GM19397 (cell line): Measurements from ENCODE around the gene ZDHHC14.
"Not testable (repeated sequence)": the region's sequence is repeated elsewhere in the genome, so short reads cannot be mapped to it uniquely, and the experiment has no call there.

Source experiments
- ATAC-seq: cut with Tn5 transposase; IDR thresholded peaks from one replicate; pipeline ENCODE4 v1.9.1; 2021; ENCODE audit warnings: mild to moderate bottlenecking, moderate library complexity; ENCODE audit not compliant: unreplicated experiment

ZDHHC14 gene

DNA sequence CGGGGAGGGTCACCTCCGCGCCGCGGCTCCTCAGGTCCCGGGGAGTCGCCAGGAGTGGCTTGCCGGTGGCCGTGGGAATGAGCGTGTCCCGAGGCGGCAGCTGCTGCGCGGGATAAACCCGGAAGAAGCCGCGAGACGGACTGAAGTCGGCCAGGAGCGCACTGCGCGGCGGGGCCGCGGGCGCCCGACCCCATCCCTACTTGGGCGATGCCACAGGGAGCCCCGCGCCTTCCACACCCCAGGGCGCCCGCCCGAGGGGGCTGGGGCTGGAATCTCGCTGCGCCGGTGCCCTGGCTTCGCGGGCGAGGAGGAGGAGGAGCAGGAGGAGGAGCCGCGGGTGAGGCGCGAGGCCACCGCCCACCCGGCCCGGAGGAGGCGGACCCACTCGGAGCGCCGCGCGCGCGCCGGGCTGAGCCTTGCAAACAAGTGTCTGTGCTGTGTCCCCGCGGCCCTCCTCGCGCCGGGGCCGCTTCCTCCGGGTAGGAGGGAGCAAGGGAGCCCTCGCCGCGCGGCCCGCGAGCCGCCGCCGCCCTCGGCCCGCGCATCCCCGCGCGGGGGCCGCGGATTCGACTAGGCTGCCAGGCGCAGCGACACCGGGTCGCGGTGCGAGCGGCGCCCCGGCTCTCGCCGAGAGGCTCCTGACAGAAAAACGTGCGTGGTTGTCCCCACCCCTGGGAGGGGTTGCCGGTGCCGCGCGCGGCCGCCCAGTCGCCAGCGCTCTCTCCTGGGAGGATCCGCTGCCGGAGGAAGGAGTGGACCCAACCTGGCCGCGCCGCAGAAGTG lies at the start of gene ZDHHC14:
TSS of gene ZDHHC14 (plus strand) at position 412 of the 783 bp plus-strand sequence.
- peak; percentile 75 for ATAC-seq

DNA sequence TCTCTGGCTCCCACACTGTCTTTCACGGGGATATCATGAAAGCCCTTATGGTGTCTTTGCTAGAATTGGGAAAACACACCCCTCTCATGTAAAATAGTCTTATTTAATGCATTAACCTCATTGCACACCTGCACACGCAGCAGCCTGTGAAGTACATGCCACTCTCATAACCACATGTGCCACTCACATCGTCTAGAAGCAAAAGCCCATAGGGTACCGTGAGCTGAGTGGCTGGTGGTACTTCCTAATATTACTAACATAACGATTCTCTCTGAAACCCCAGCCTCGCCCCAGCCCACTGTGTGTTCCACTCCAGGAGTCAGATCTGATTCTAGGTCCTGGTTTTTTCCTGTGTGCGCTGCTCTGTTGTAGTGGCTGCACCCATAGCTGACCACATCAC lies 48.2 kb upstream of the ZDHHC14 start:
- no peak for ATAC-seq

DNA sequence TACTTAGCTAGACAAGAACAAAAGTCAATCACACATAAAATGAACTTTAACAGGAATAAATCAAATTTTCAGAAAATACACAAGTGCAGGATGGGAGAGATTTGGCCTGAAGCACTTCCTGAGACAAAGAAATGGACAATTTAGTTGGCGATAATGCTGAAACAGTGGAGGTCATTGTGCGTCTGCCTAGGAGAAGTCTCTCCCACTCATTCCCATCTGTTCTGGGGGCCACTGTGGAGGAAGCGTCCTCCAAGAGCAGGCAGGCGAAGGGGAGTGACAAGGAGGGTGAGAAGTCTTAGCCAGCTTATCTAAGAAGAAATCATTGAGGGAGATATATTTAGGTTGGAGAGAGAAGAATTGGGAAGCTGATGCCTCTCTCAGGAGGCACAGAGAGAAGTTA lies 47.5 kb upstream of the ZDHHC14 start:
- ATAC-seq: no peak

DNA sequence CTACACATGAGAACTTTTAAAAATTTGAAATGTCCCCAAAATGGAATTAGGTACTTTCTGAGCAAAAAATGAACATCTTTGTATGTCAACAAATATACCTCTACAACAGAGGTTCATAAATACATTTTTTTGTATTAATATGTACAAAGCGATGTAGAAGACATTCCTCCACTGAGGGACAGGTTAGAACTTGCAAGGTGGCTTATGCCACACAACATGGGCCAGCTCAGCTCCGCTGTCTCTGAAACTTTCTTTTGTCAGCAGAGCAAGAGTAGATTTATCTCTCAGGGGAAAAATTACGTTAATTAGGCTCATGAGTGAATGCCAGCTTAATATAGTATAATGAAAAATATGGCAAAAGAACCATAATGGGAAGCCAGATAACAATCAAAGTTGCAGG lies 47.0 kb upstream of the ZDHHC14 start:
- no peak for ATAC-seq

DNA sequence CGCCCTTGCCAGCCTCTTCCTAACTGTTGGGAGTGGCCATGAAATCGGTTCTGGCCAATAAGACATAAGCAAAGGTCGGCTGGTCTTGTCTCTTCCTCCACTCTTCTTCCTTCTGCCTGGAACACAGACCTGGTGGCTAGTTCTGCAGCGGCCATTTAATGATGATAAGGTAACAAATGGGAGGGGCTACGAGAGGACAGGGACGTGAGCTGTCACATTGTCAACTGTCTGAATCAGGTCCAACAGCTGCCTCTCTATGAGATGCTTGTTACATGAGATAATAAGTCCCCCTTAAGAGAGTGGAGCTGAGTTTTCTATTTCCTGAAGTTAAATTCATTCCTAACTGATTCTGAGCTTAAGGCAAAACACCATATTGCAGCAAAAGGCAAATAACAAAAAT lies 45.2 kb upstream of the ZDHHC14 start:
- no peak for ATAC-seq

DNA sequence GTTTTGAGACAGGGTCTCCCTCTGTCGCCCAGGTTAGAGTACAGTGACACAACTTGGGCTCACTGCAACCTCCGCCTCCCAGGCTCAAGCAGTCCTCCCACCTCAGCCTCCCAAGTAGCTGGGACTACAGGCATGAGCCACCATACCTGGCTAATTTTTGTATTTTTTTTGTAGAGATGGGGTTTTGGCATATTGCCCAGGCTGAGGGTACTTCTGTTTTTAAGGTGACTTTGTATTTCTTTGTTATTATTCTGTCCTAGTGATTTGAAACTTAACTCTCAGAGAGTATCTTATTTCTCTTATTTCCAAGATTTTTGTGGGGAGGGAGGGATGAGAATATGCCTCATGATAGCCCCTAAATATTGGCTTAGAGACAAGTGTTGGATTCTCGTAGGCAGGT lies 43.7 kb upstream of the ZDHHC14 start:
- ATAC-seq: not testable (repeated sequence)

DNA sequence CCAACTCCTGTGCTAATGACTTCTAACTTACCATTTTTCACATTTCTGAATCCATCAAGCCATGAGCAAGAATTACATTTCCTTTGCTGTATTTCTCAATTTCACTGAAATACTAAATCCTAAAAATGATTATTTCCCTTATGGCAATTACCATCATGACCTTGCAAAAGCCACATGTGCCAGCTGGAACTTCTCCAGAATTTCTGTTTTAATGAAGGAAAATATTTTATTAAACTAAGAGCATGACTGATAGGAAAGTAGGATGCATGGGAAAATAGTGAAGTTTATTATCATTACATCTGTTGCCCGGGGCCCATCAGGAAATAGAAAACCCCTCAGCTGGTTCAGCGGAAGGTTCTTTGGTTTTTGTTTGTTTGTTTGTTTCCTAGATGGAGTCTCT lies 43.2 kb upstream of the ZDHHC14 start:
- ATAC-seq: no peak

DNA sequence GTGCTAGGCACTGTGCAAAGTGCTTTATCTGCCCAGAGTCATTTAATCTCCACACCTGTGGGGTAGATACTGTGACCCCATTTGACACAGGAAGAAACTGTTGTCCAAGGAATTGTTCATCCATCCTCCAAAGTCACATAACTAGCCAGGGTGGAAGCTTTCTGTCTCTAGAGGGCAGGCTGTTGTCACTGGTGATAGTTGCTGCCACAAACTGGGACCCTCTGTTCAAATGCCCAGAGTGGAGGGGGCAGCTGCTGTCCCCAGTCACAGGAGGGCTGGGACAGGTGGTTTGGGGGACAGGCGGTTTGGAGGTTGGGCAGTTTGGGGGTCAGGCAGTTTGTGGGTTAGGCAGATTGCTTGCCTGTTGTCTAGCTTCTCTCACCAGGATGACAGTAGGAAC lies 41.6 kb upstream of the ZDHHC14 start:
- ATAC-seq: no peak

DNA sequence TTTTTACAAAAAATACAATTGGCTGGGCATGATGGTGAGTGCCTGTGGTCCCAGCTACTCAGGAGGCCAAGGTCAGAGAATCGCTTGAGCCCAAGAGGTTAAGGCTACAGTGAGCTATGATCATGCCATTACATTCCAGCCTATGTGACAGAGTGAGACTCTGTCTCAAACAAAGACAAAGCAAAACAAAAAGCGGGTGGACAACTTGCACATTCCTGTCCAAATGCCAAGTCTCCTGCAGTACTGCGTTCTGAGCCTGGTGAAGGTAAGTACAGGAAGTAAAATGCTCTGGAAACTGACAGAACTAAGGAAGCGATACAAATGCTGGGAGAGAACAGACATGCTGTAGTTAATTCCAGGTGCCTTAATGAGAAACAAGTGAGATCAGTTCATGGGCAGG lies 37.3 kb upstream of the ZDHHC14 start:
- no peak for ATAC-seq

DNA sequence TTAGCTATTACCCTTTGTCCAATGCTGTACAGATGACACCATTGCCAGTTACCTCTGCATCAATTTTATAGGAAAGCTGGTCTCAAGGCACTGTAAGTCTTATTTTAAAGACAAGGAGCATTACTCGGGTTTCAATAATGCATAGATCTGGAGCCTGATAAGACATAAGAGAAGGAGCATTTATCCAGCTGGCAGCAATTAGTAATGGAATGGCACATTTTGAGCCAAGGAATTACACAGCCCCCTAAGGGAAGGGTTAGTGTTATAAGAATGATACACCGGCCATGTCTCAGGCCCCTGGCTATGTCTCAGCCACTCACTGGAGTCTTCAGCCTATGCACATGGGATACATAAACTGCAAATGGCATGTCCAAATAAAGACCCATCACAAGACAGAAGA lies 34.6 kb upstream of the ZDHHC14 start:
- ATAC-seq: no peak

DNA sequence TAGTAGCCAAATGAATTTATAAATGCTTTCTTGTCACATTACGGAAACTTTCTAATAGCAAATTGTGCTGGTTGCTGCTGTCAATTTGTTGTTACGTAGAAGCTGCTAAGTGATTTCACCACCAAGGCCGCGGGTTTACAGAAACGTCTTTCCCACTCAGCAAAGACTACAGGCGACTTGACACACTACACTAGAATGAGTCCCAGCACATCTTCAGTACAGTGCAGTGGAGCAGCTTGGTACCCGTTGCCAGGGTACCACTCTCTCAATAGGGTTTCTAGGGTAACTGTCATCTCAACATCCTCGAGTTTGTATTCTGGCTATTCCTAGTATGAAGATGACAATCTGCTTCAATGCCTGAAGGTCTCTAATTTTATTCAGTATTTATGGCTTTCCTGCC lies 22.7 kb upstream of the ZDHHC14 start:
- ATAC-seq: no peak

DNA sequence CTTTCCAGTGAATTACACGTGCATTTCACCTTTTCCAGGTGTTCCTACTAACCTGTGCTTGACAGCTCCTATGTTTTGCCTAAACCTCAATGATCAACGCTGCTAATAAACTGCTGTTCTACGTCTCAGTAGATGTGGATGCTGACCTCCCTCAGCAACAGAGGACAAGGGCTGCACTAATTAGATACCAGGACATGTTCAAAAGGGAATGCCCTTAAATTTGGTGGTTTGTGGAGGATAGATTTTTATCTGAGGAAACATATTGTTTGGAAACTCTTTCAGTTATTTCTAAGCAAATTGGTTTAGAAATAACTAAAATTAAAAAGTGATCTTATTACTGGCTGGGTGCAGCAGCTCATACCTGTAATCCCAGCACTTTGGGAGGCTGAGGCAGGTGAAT lies 19.1 kb upstream of the ZDHHC14 start:
- no peak for ATAC-seq

DNA sequence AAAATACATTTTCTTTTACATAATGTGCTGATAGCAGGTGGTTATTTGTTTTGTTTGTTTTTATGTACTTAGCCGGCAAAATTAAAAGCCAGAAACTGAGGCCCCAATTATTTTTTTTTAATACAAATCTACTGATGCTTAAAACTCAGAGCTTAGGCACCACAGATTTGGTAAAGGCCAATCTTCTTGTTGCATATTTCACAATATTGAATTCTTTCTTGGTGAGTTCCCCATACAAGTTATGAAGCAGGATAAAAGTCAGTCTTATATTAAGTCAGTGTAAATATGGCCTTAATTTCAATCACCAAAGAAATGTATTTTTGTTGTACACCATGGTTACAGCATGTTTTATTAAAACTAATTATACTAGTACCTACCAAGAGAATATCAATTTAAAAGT lies 16.3 kb upstream of the ZDHHC14 start:
- ATAC-seq: no peak

DNA sequence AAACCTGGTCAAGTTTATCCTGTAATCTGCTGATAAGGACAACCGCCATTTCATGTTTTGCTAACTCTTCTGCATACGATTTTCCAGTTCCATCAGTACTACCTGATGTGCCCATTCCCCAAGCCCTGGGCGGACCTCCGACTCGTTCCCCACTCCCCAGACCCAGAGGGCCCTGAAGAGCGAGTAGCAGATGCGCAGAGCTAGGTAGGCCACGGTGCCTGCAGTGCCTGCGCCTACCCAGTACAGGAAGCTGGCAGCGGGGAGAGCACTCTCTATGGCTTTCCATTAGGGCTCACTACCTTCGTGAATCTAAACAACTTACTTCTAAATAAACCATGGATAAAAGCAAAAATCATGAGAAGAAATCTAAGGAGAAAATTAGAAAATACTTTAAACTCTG lies 14.3 kb upstream of the ZDHHC14 start:
- ATAC-seq: no peak

DNA sequence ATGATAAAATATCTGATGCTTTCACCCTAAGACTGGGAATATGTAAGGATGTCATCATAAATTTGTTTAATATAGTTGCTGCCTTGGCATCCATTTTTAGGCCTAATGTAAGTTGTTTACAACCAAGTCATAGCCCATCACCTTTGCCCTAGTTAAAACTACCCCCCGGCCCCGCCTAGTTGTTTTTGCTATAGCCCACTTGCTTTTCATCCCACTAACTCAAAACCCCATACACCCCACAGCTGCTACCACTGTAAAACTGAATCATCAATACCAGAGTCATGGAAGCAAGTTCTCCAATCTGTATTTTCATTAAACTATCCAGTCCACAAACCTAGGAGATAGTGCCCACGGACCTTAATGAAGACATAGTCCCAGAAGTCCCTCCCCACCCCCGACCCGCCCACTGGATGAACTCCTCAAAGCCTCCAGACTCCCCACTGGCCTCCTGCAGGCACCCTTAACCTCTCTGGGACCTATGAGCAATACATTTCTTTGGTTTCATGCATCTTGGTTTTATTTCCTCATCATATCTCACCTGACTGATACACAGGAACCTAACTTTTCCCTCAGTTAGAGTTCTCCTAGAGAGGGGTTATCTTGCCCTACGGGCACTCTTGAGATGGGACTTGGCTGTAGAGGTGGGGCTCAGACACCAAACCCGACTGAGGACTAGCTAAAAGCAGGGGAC lies 12.5 kb upstream of the ZDHHC14 start:
- ATAC-seq: no peak

DNA sequence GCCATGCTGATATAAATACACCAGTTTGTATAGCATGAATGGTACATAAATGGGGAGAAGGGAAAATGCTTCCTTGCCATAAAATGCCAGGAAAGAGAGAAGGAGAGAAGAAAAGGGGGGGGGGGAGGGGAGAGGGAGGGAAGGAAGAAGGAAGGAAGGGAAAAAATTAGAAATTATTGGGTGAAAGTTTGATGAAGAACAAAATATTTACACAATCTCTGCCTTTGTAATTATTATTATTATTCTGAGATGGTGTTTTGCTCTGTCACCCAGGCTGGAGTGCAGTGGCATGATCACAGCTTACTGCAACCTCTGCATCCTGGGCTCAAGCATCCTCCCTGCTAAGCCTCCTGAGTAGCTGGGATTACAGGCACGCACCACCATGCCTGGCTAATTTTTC lies 10.2 kb upstream of the ZDHHC14 start:
- no peak for ATAC-seq

DNA sequence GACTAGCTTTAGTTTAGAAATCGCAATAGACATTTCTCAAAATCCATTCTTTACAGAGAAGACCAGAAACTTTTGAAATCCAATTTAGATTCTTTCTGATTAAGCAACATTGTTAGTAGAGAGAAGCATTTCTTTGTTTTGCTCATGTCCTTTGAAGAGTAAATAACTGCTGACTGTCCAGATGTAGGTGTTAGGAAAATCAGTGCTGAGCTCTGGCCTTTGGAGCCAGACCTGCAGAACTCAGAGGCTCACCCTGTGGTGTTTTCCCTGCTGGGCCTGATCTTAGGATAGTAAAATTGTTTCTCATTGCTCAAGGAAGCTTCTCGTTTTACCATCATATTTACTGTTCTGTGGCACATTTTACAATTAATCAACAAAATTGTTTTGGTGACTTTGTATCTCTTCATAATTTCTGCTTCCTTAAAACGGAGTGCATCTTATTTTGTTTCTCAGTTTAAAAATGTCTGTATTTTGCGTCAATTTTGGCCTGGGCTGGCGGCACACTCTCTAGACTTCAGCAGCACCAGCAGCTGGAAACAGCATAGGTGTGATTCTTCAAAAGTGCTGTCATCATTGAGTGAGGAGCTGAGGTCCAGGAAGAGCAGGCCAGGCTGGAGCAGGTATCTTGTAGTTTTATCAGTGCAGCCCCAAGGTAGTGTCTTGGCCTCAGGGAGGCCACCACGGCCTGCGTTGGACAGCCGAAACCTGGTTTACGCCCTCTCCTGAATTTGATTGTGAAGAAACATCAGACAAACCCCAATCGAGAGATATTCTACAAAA lies 8.3 kb upstream of the ZDHHC14 start:
- no peak for ATAC-seq

DNA sequence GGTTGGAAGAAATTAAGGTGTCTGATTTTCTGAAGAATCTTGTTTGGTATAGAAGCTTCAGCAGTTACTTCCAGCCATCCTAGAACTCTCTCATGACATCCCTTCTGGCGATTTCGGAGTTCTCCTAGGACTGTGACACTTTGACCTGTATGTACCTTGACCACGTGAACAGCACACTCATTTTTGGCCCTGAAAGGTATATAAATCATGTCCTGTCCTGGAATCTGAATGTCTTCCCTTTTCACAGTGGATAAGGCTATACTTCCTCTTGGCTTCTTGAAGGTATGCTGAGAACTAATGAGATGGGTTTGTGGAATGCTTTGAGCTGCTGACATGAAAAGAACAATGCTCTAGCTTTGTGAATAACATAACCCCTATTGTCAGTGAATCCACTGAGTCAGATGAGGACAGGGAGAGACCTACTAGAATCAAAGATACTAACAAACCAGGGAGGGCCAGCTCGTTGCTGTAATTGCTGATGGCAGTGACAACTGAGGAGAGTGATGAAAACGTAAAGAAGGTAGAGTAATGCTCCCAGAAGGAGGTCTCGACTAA lies 6.0 kb upstream of the ZDHHC14 start:
- no peak for ATAC-seq

DNA sequence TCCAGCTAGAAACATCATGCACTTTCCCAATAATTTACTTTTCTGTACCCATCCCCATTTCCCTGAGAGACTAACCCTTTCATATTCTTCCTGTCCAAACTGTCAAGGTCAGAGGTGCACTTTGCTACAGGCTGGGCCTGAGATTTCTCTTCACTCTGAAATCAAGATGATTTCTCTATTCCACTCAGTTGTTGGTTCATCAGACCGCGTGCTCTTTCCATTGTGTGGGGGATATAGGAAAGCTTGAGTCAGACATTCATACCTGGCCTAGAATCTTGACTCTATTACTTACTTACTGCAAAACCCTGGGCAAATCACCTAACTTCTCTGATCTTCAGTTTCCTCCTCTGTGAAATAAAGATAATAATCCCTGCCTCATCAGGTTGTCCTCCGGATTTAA lies 4.7 kb upstream of the ZDHHC14 start:
- no peak for ATAC-seq

DNA sequence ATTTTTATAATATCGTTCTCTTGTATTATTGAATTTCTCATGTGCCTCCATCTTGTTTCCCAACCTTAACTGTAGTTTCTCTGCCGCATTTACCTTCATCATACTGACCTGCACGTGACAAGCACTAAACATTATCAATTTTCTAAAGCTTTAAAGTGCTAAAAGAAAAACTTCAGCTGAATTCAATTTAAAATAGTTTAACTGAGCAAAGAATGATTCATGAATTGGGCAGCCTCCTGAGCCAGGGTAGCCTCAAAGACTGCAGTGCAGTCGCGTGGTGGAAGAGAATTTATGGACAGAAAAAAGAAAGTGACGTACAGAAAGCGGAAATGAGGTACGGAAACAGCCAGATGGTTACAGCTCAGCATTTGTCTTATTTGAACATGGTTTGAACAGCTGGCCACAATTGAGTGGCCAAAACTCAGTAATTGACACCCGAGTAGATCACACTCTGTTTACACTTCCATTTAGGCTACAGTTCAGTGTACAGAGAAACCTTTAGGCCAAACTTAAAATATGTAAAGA lies 4.2 kb upstream of the ZDHHC14 start:
- no peak for ATAC-seq
